ENCODE results near the gene C5. TPM values are rescaled to one million over a fixed set of nuclear protein-coding genes. Genes with fewer than 3 reads are reported as not detected.
A peak's percentile ranks its signal among the peaks of the same experiment; 100 is the strongest.

Gene C5
- total RNA-seq, 4 donors from 2014 or later, result 0.83 to 5.1 (median 1.6) TPM

- no peak for DNase-seq
- H3K4me3 ChIP-seq, result no peak overlapping the region
- intact Hi-C loops (cut with DNase I), result no loop called here
- WGBS, 2 donors, result 92 to 94% methylated on average over 3 of the region's 3 CpGs
- H3K27ac ChIP-seq, result no peak overlapping the region
- H3K9me3 ChIP-seq, result no peaks in the 10 kb centered on the region
- H3K36me3 ChIP-seq, result peaks cover 0 to 11% (median 0%) of the 10 kb centered on the region in 3 donors
- H3K4me1 ChIP-seq, result no peaks in the 10 kb centered on the region
- TF ChIP-seq POLR2A (IDR thresholded peaks at IDR 0.05), result no peak
- TF ChIP-seq CTCF (IDR thresholded peaks at IDR 0.05), result no peak
- H3K27me3 ChIP-seq, result no peaks in the 10 kb centered on the region
These were observed 93.2 kb downstream of the C5 start for GRCh38 chr9:120956862-120957261.

GRCh38 chr9:120951960-120952618 lies 98.0 kb downstream of the C5 start:
- 86 to 89% methylated on average over 8 of the region's 9 CpGs for WGBS, 2 donors
- Histone ChIP-seq H3K27me3 (no peaks in the 10 kb centered on the region), H3K27ac (no peak overlapping the region), H3K4me3 (no peak overlapping the region), H3K36me3 (no peaks in the 10 kb centered on the region), H3K4me1 (no peaks in the 10 kb centered on the region), H3K9me3 (no peaks in the 10 kb centered on the region)
- intact Hi-C loops (cut with DNase I), result no loop called here
- TF ChIP-seq CTCF (IDR thresholded peaks at IDR 0.05), result no peak
- no peak for TF ChIP-seq POLR2A (IDR thresholded peaks at IDR 0.05)
- no peak for DNase-seq

GRCh38 chr9:120950421-120951388 lies 99.4 kb downstream of the C5 start:
- no peaks in the 10 kb centered on the region for H3K27me3 ChIP-seq
- intact Hi-C loops (cut with DNase I), result no loop called here
- DNase-seq, result no peak
- WGBS, 2 donors, result 76 to 78% methylated on average over 8 of the region's 8 CpGs
- TF ChIP-seq POLR2A (IDR thresholded peaks at IDR 0.05), result no peak
- TF ChIP-seq CTCF (IDR thresholded peaks at IDR 0.05), result no peak
- H3K9me3 ChIP-seq, result no peaks in the 10 kb centered on the region
- H3K27ac ChIP-seq, result peak overlapping the region in 3 of 4 donors; percentile 20 to 46 (median 43)
- H3K4me1 ChIP-seq, result no peaks in the 10 kb centered on the region
- H3K4me3 ChIP-seq, result no peak overlapping the region
- no peaks in the 10 kb centered on the region for H3K36me3 ChIP-seq

GRCh38 chr9:120949290-120949689 lies 100.8 kb downstream of the C5 start:
- intact Hi-C loops (cut with DNase I), result no loop called here
- no peak for DNase-seq
- Histone ChIP-seq H3K4me1 (peaks cover 0 to 6% (median 4%) of the 10 kb centered on the region in 3 donors), H3K27ac (no peak overlapping the region), H3K27me3 (no peaks in the 10 kb centered on the region), H3K36me3 (no peaks in the 10 kb centered on the region), H3K4me3 (no peak overlapping the region), H3K9me3 (no peaks in the 10 kb centered on the region)
- TF ChIP-seq POLR2A (IDR thresholded peaks at IDR 0.05) (no peak), CTCF (IDR thresholded peaks at IDR 0.05) (no peak)
- WGBS, 2 donors, result 71 to 73% methylated on average over 2 of the region's 2 CpGs

GRCh38 chr9:120948824-120949223 lies 101.3 kb downstream of the C5 start:
- intact Hi-C loops (cut with DNase I), result no loop called here
- Histone ChIP-seq H3K4me3 (no peak overlapping the region), H3K9me3 (no peaks in the 10 kb centered on the region), H3K27me3 (no peaks in the 10 kb centered on the region), H3K4me1 (peaks cover 0 to 10% (median 8%) of the 10 kb centered on the region in 3 donors), H3K27ac (no peak overlapping the region), H3K36me3 (no peaks in the 10 kb centered on the region)
- TF ChIP-seq CTCF (IDR thresholded peaks at IDR 0.05), result no peak
- TF ChIP-seq POLR2A (IDR thresholded peaks at IDR 0.05), result no peak
- 90 to 100% methylated on average over 1 of the region's 1 CpG for WGBS, 2 donors
- no peak for DNase-seq
